H1 (cell line): Measurements from ENCODE around the gene SHISA9. TPM values are rescaled to one million over a fixed set of nuclear protein-coding genes. Genes with fewer than 3 reads are reported as not detected.

Experiments
- BACH1 ChIP-seq: IDR thresholded peaks from 2 replicates; pipeline ENCODE4 v1.6.1; 2012; ENCODE audit warnings: low read length, improper control_type of control experiment
- polyA plus RNA-seq, 7 experiments: library from polyadenylated mRNA; depleted of rRNA in 3 of 7; stranded (reverse) in 5 of 7; unstranded in 2 of 7; fragments of >200 nt in 5 of 7; fragments of 200-250 nt in 2 of 7; gene quantifications; 1 replicate in 5 of 7; 2 replicates in 1 of 7; 4 replicates in 1 of 7; pipeline versions ENCODE4 v1.2.1 to v1.2.3, GENCODE V29; 2011 to 2013; ENCODE audit warnings: missing spikeins in 2 of 7, mixed read lengths in 2 of 7
- total RNA-seq: library from RNA; stranded (reverse); fragmentation: NEBNext Ultra II Directional; extraction: Animal tissue kit (Norgen Biotek cat#: 25700); gene quantifications from 2 replicates; pipeline ENCODE4 v1.2.1, GENCODE V29; 2021

Gene SHISA9
- total and polyA plus RNA-seq, 2 of the 8 experiments (the other 6 are each of a cell fraction or from before 2014, with no cell fraction given) = 25.6 to 39.8 TPM

DNA sequence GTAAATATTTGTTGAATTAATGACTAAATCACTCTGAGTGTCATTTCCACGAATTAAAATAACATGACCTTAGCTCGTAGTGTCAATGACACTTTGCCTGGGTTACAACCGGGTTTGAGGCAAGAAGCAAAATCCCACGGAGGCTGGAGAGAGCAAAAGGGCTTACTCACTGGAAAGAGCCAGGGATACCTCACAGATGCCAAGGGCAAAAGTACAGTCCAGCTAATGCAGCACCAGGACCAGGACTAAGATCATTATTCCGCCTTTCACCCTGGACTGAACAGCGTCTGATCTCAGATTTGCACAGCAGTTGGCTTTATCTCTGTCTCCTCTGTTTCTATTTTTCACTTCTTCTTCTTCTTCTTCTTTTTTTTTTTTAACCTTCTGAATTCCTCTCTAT is 175.5 kb downstream of the SHISA9 start (continued):
- no peak for TF ChIP-seq BACH1
